ENCODE results near the gene MYO1F.

MYO1F gene

DNA sequence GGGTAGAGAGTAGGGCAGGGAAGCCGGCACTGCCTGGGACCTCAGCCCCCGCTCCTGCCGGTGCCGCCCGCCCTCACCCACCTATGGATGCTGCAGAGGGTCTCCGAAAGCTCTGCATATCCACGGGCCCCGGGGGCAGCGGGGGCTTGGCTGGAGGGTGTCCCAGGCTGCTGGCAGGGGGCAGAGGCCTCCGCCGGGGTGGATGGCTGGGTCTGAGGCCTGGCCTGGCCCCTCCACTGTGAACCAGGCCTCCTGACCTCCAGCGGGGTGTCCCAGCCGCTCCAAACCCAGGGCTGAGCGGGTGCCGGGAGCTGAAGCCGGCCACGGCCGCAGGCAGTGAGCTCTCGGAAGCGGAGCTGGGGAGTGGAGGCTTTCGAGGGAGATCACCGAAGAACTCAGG lies 78.9 kb downstream of the MYO1F start:
- TF ChIP-seq SPI1 (IDR thresholded peaks at IDR 0.05; ENCODE audit: borderline replicate concordance, low read depth) (no peak), POLR2AphosphoS5 (IDR thresholded peaks at IDR 0.05; ENCODE audit: low read depth) (peak; percentile 35)
- TF ChIP-seq, protein P1, sequence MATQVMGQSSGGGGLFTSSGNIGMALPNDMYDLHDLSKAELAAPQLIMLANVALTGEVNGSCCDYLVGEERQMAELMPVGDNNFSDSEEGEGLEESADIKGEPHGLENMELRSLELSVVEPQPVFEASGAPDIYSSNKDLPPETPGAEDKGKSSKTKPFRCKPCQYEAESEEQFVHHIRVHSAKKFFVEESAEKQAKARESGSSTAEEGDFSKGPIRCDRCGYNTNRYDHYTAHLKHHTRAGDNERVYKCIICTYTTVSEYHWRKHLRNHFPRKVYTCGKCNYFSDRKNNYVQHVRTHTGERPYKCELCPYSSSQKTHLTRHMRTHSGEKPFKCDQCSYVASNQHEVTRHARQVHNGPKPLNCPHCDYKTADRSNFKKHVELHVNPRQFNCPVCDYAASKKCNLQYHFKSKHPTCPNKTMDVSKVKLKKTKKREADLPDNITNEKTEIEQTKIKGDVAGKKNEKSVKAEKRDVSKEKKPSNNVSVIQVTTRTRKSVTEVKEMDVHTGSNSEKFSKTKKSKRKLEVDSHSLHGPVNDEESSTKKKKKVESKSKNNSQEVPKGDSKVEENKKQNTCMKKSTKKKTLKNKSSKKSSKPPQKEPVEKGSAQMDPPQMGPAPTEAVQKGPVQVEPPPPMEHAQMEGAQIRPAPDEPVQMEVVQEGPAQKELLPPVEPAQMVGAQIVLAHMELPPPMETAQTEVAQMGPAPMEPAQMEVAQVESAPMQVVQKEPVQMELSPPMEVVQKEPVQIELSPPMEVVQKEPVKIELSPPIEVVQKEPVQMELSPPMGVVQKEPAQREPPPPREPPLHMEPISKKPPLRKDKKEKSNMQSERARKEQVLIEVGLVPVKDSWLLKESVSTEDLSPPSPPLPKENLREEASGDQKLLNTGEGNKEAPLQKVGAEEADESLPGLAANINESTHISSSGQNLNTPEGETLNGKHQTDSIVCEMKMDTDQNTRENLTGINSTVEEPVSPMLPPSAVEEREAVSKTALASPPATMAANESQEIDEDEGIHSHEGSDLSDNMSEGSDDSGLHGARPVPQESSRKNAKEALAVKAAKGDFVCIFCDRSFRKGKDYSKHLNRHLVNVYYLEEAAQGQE (IDR thresholded peaks at IDR 0.05; ENCODE audit: insufficient replicate concordance, low read depth), result no peak
- TF ChIP-seq, protein P2, sequence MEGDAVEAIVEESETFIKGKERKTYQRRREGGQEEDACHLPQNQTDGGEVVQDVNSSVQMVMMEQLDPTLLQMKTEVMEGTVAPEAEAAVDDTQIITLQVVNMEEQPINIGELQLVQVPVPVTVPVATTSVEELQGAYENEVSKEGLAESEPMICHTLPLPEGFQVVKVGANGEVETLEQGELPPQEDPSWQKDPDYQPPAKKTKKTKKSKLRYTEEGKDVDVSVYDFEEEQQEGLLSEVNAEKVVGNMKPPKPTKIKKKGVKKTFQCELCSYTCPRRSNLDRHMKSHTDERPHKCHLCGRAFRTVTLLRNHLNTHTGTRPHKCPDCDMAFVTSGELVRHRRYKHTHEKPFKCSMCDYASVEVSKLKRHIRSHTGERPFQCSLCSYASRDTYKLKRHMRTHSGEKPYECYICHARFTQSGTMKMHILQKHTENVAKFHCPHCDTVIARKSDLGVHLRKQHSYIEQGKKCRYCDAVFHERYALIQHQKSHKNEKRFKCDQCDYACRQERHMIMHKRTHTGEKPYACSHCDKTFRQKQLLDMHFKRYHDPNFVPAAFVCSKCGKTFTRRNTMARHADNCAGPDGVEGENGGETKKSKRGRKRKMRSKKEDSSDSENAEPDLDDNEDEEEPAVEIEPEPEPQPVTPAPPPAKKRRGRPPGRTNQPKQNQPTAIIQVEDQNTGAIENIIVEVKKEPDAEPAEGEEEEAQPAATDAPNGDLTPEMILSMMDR (IDR thresholded peaks at IDR 0.05; ENCODE audit: insufficient read depth, low read length), result no peak
- no peak for DNase-seq (ENCODE audit: low read depth in 1 of 2, low spot score in 1 of 2)
- H3K27ac ChIP-seq (replicated peaks), result peak overlapping the region; percentile 98
- no peaks in the 10 kb centered on the region for H3K27me3 ChIP-seq (ENCODE audit: insufficient read depth, poor library complexity, severe bottlenecking)
- peak overlapping the region; percentile 77 for H3K4me3 ChIP-seq (replicated peaks; ENCODE audit: insufficient read depth, low read length)

DNA sequence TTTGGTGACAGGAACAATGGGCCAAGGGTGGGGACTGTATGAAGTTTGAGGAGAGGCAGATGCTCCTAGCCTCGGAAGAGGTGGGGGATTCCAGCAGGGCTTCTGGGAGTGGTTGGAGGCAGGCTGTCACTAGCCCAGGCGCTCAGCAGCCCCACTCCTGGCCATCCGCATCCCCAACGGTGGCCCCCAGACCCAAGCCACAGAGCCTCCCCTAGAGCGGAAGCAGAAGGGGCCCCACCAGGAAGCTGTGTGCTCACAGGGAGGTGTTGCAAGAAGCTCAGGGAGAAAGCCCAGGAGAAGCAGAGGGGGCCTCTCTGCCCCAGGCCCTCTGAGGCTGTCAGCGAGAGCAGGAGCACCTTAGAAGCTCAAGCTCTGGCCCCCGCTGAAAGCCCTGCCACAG lies 83.1 kb downstream of the MYO1F start:
- H3K27me3 ChIP-seq (ENCODE audit: insufficient read depth, poor library complexity, severe bottlenecking), result no peaks in the 10 kb centered on the region
- TF ChIP-seq, protein P2 (IDR thresholded peaks at IDR 0.05; ENCODE audit: insufficient read depth, low read length), result no peak
- TF ChIP-seq POLR2AphosphoS5 (IDR thresholded peaks at IDR 0.05; ENCODE audit: low read depth) (peak; percentile 96), SPI1 (IDR thresholded peaks at IDR 0.05; ENCODE audit: borderline replicate concordance, low read depth) (peak; percentile 62; the same call in 1 of the 2 replicates), GABPA (IDR thresholded peaks at IDR 0.05; ENCODE audit: low read depth) (peak; percentile 69)
- TF ChIP-seq, protein P1 (IDR thresholded peaks at IDR 0.05; ENCODE audit: insufficient replicate concordance, low read depth), result peak; percentile 57
- DNase-seq (ENCODE audit: low read depth in 1 of 2, low spot score in 1 of 2), result peak; percentile 91 to 98
- H3K4me3 ChIP-seq (replicated peaks; ENCODE audit: insufficient read depth, low read length), result no peak overlapping the region
- H3K27ac ChIP-seq (replicated peaks), result peak overlapping the region; percentile 90

DNA sequence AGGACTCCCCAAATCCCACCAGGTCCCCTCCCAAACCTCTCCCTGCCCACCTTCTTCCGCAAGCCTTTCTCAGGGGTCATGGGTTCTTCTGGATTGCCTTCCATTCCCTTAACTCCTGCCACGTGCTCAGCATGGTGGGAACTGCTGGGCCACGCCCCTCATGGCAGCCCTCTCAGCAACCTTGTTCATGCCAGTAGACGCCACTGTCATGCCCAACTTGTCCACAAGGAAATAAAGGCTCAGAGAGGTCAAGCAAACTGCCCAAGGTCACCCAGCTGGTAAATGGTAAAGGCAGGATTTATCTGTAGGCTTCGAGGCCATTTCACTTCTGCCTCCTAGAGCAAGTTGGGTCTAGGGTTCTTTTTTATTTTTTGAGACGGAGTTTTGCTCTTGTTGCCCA lies 85.7 kb downstream of the MYO1F start:
- no peak for DNase-seq (ENCODE audit: low read depth in 1 of 2, low spot score in 1 of 2)
- Histone ChIP-seq H3K27me3 (ENCODE audit: insufficient read depth, poor library complexity, severe bottlenecking) (no peaks in the 10 kb centered on the region), H3K4me3 (replicated peaks; ENCODE audit: insufficient read depth, low read length) (no peak overlapping the region), H3K27ac (replicated peaks) (peak overlapping the region; percentile 90)
- TF ChIP-seq SPI1 (IDR thresholded peaks at IDR 0.05; ENCODE audit: borderline replicate concordance, low read depth) (no peak), POLR2AphosphoS5 (IDR thresholded peaks at IDR 0.05; ENCODE audit: low read depth) (0 out of 2 replicates have a peak, but pooled peaks have one; percentile 66)

DNA sequence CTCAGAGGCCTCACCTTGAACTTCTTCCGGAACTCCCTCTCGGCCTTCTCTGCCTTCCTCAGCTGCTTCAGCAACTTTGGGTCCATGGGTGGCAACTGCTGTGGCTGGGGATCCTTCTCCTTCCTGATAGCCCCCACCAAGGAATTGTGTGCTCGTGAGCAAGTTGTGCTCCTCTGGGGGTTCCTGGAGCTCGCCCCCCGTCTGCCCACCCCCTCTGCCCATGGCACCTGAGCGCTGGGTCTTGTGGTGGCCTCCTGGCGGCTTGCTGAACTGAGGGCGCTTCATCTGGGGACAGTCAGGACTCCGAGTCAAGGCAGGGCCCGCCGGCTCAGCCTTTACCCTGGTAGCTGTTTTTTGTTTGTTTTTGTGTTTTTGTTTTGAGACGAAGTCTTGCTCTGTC lies 86.4 kb downstream of the MYO1F start:
- DNase-seq (ENCODE audit: low read depth in 1 of 2, low spot score in 1 of 2), result no peak
- TF ChIP-seq, protein P2 (IDR thresholded peaks at IDR 0.05; ENCODE audit: insufficient read depth, low read length), result no peak
- peak; percentile 3; the same call in 1 of the 2 replicates for TF ChIP-seq POLR2AphosphoS5 (IDR thresholded peaks at IDR 0.05; ENCODE audit: low read depth)
- no peaks in the 10 kb centered on the region for H3K27me3 ChIP-seq (ENCODE audit: insufficient read depth, poor library complexity, severe bottlenecking)
- peak overlapping the region; percentile 90 for H3K27ac ChIP-seq (replicated peaks)
- no peak overlapping the region for H3K4me3 ChIP-seq (replicated peaks; ENCODE audit: insufficient read depth, low read length)
